ENCODE data around the gene PXDN.
A peak's percentile ranks its signal among the peaks of the same experiment; 100 is the strongest.

PXDN gene

DNA sequence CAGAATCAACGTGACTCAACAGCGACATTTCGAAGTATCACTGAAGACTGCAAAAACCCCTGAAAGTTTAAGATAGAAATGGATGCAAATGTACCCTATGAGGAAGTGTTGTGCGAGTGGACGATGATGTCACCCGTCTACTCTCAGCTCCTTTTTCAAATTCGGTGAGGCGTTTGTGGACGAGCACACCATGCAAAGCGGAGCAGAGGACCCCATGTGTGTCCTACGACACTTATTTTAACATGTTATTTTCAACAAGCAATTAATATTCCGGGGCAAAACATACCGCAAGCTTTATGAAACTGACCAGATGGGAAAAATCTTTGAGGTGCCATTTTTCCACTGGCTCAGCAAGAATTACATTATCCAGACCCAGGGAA lies 2.0 kb downstream of the PXDN start:
- peaks cover 44% of the 10 kb centered on the region for H3K79me2 ChIP-seq (ENCODE audit: control insufficient read depth, insufficient read depth, low read length)
- no peaks in the 10 kb centered on the region for H3K27me3 ChIP-seq (ENCODE audit: insufficient read depth, low read length, poor library complexity)
- no peak for DNase-seq
- H3K36me3 ChIP-seq (ENCODE audit: control insufficient read depth, insufficient read depth, low read length) = no peaks in the 10 kb centered on the region
- peak overlapping the region; percentile 78 for H3K56ac ChIP-seq (ENCODE audit: low read length)
- no peak overlapping the region for H3K4me3 ChIP-seq (ENCODE audit: low read length)
- peaks cover 9% of the 10 kb centered on the region for H3K4me1 ChIP-seq (ENCODE audit: control insufficient read depth, low read depth, low read length)
- no peak overlapping the region for H4K8ac ChIP-seq (ENCODE audit: low read depth, low read length)
- H2BK15ac ChIP-seq (replicated peaks; ENCODE audit: low read depth) = no peak overlapping the region
- no CpG with 5 or more reads among the region's 13 CpGs for WGBS (ENCODE audit: extremely low coverage, insufficient coverage, low lambda C conversion rate)
- H2BK120ac ChIP-seq (ENCODE audit: low read depth, low read length) = no peak overlapping the region
- H3K79me1 ChIP-seq (ENCODE audit: low read length) = peaks cover 19% of the 10 kb centered on the region
- H3K23ac ChIP-seq (ENCODE audit: low read length) = no peak overlapping the region
- H3K9ac ChIP-seq (ENCODE audit: low read length) = peak overlapping the region; percentile 85
- H3K4ac ChIP-seq (ENCODE audit: low read depth, low read length) = no peak overlapping the region
- H2AK5ac ChIP-seq (ENCODE audit: low read length) = no peak overlapping the region
- peak overlapping the region; percentile 95 for H3K27ac ChIP-seq (ENCODE audit: low read depth, low read length)
- H3K18ac ChIP-seq (ENCODE audit: low read length) = peak overlapping the region; percentile 61
- H2BK5ac ChIP-seq (ENCODE audit: low read length) = no peak overlapping the region
- H3K4me2 ChIP-seq (ENCODE audit: low read length) = peak overlapping the region; percentile 91
- H4K5ac ChIP-seq (ENCODE audit: low read length) = no peak overlapping the region

DNA sequence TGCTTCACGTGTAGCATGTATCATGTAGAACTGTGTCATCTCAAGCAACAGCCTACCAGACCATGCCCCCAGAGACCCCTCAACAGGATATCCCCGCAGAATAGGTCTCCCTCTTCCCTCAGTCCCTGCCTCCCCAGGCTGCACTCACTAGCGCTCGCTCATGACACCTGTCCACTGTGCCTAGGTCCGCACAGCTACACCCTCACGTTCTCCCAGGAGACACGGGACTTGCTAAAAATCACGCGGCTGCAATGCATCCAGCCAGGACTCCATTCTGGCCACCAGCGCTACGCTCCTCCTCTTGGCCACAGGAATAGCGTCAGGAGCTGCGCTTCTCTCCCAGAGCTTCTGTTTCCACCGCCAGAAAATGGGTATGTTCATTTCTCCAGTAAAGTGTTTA lies 2.5 kb downstream of the PXDN start:
- H3K27ac ChIP-seq (ENCODE audit: low read depth, low read length) = no peak overlapping the region
- peaks cover 47% of the 10 kb centered on the region for H3K79me2 ChIP-seq (ENCODE audit: control insufficient read depth, insufficient read depth, low read length)
- peak overlapping the region; percentile 62 for H3K56ac ChIP-seq (ENCODE audit: low read length)
- no CpG with 5 or more reads among the region's 14 CpGs for WGBS (ENCODE audit: extremely low coverage, insufficient coverage, low lambda C conversion rate)
- H4K5ac ChIP-seq (ENCODE audit: low read length) = no peak overlapping the region
- H3K4me1 ChIP-seq (ENCODE audit: control insufficient read depth, low read depth, low read length) = peaks cover 9% of the 10 kb centered on the region
- H3K27me3 ChIP-seq (ENCODE audit: insufficient read depth, low read length, poor library complexity) = no peaks in the 10 kb centered on the region
- H2BK5ac ChIP-seq (ENCODE audit: low read length) = no peak overlapping the region
- no peak overlapping the region for H3K18ac ChIP-seq (ENCODE audit: low read length)
- H3K79me1 ChIP-seq (ENCODE audit: low read length) = peaks cover 22% of the 10 kb centered on the region
- no peak overlapping the region for H3K4me3 ChIP-seq (ENCODE audit: low read length)
- no peak overlapping the region for H2AK5ac ChIP-seq (ENCODE audit: low read length)
- H4K8ac ChIP-seq (ENCODE audit: low read depth, low read length) = no peak overlapping the region
- no peak overlapping the region for H2BK15ac ChIP-seq (replicated peaks; ENCODE audit: low read depth)
- H3K23ac ChIP-seq (ENCODE audit: low read length) = peak overlapping the region; percentile 56
- no peak for DNase-seq
- peak overlapping the region; percentile 85 for H3K9ac ChIP-seq (ENCODE audit: low read length)
- no peak overlapping the region for H2BK120ac ChIP-seq (ENCODE audit: low read depth, low read length)
- H3K36me3 ChIP-seq (ENCODE audit: control insufficient read depth, insufficient read depth, low read length) = no peaks in the 10 kb centered on the region
- no peak overlapping the region for H3K4me2 ChIP-seq (ENCODE audit: low read length)
- H3K4ac ChIP-seq (ENCODE audit: low read depth, low read length) = no peak overlapping the region

DNA sequence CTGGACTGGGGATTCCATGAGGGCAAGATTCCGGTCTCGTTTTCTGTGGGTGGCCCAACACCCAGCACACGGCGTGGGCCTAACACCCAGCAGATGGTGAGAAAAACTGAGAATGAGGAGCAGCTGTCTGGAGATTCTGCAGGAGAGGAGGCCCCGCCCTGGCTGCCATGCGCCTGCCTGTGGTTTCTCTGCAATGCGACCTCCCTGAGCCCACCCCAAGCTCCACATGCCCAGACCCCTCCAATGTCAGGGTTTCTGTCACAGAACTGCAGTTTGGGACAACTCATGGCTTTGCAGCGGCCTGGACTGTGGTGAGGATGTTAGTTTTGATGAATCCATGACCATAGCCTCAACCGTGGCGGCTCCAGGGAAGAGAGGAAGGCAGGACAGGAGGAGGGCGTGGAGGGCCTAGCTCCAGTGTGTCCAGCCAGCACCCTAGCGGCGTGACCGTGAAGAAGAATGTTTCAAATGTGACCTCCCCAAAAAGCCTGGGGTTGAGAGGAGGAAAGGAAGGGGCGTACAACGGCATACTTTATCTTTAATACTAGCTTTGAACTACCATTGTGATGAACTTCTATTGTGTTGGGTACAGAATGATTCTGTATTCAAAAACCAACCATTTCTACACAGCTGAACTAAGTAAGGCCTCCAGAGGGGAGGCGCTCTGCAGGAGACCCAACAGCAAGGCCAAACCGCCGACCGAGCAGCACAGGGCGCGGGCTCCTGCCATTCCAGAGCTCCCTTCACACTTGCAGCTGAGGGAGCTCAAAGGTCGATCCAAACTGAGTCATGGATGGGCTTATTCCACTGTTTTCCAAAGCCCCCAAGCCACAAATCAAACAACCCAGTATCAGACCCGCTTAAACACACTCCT lies 3.4 kb downstream of the PXDN start:
- H3K4me2 ChIP-seq (ENCODE audit: low read length) = no peak overlapping the region
- peak overlapping the region; percentile 60 for H3K56ac ChIP-seq (ENCODE audit: low read length)
- H3K27me3 ChIP-seq (ENCODE audit: insufficient read depth, low read length, poor library complexity) = no peaks in the 10 kb centered on the region
- no peak overlapping the region for H3K9ac ChIP-seq (ENCODE audit: low read length)
- peaks cover 9% of the 10 kb centered on the region for H3K4me1 ChIP-seq (ENCODE audit: control insufficient read depth, low read depth, low read length)
- H3K4ac ChIP-seq (ENCODE audit: low read depth, low read length) = no peak overlapping the region
- H4K5ac ChIP-seq (ENCODE audit: low read length) = no peak overlapping the region
- peaks cover 23% of the 10 kb centered on the region for H3K79me1 ChIP-seq (ENCODE audit: low read length)
- H3K18ac ChIP-seq (ENCODE audit: low read length) = no peak overlapping the region
- no peak overlapping the region for H2BK15ac ChIP-seq (replicated peaks; ENCODE audit: low read depth)
- H3K4me3 ChIP-seq (ENCODE audit: low read length) = no peak overlapping the region
- no CpG with 5 or more reads among the region's 24 CpGs for WGBS (ENCODE audit: extremely low coverage, insufficient coverage, low lambda C conversion rate)
- no peak overlapping the region for H4K8ac ChIP-seq (ENCODE audit: low read depth, low read length)
- H3K27ac ChIP-seq (ENCODE audit: low read depth, low read length) = no peak overlapping the region
- no peak overlapping the region for H2BK120ac ChIP-seq (ENCODE audit: low read depth, low read length)
- H3K36me3 ChIP-seq (ENCODE audit: control insufficient read depth, insufficient read depth, low read length) = no peaks in the 10 kb centered on the region
- H2AK5ac ChIP-seq (ENCODE audit: low read length) = peak overlapping the region; percentile 58
- no peak overlapping the region for H2BK5ac ChIP-seq (ENCODE audit: low read length)
- peak overlapping the region; percentile 57 for H3K23ac ChIP-seq (ENCODE audit: low read length)
- H3K79me2 ChIP-seq (ENCODE audit: control insufficient read depth, insufficient read depth, low read length) = peaks cover 49% of the 10 kb centered on the region
- DNase-seq = no peak

DNA sequence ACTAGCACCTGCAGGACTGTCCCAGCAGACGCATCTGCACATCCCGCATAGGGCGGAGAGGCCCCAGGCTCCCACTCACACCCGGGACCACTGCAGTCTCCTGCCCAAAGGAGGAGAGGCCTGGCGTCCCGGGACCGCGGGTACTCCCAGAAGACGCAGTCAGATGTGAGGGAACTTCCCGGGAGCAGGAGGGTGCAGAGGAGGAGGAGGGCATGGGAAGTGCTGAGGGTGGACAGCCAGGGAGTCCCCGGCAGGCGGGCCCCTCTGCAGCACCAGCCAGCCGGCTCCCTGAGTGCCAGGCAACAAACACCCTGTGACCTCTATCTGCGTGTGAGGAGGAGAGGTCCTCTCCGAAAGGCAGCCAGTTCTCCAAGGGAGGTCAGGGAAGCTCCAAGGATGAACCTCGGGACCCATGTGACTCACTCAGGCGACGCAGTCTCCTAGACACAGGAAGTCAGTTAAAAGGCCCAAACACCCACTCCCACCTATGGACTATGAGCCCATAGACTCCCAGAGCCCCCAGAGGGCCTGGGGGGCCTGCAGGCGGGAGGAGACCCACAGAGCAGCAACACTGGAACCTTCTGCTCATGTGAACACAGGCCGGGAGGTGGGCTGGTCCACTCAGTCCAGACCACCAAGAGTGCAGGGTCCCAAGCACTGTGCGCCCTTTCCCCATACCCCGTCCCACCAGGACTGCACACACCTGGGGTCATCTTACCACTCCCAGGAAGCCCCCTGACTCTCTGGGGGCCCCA lies 4.2 kb downstream of the PXDN start:
- Histone ChIP-seq H3K27me3 (ENCODE audit: insufficient read depth, low read length, poor library complexity) (no peaks in the 10 kb centered on the region), H3K4me3 (ENCODE audit: low read length) (no peak overlapping the region), H3K56ac (ENCODE audit: low read length) (no peak overlapping the region), H4K5ac (ENCODE audit: low read length) (no peak overlapping the region), H3K36me3 (ENCODE audit: control insufficient read depth, insufficient read depth, low read length) (no peaks in the 10 kb centered on the region), H3K79me1 (ENCODE audit: low read length) (peaks cover 28% of the 10 kb centered on the region), H3K27ac (ENCODE audit: low read depth, low read length) (no peak overlapping the region), H2BK120ac (ENCODE audit: low read depth, low read length) (no peak overlapping the region), H3K18ac (ENCODE audit: low read length) (no peak overlapping the region), H3K4me2 (ENCODE audit: low read length) (no peak overlapping the region), H3K79me2 (ENCODE audit: control insufficient read depth, insufficient read depth, low read length) (peaks cover 54% of the 10 kb centered on the region), H3K4me1 (ENCODE audit: control insufficient read depth, low read depth, low read length) (peaks cover 9% of the 10 kb centered on the region), H3K4ac (ENCODE audit: low read depth, low read length) (no peak overlapping the region), H2BK15ac (replicated peaks; ENCODE audit: low read depth) (no peak overlapping the region), H4K8ac (ENCODE audit: low read depth, low read length) (no peak overlapping the region), H2BK5ac (ENCODE audit: low read length) (no peak overlapping the region), H2AK5ac (ENCODE audit: low read length) (no peak overlapping the region), H3K23ac (ENCODE audit: low read length) (no peak overlapping the region), H3K9ac (ENCODE audit: low read length) (no peak overlapping the region)
- no CpG with 5 or more reads among the region's 22 CpGs for WGBS (ENCODE audit: extremely low coverage, insufficient coverage, low lambda C conversion rate)
- DNase-seq = no peak

DNA sequence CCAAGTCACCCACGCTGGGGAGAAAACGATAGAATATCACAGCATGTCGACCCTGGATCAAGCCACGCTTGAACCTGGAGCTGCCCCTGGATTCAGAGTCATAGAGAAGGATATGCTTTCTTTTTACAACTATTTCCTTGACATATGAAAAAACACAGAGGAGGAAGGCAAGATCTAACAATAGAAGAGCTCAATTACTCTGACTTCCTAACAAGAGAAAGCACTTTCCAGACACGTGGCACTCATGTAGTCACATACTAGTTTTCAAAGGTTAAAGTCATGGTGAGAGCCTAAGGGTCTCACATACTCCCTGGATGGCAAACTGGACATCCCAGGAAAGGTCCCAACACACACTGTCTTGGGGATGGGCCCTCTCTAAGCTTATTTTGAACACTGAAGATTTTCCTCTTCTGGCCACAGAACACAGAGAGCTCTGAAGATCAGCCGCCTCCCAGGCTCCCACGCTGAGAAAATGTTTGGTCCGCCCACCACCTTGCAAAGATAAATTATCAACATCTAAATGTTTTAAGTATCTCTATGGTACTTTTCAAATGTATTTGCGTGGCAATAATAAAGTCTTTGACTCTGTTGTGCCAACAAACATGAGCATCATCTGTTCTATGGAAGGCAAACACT lies 4.9 kb downstream of the PXDN start:
- no peak overlapping the region for H3K9ac ChIP-seq (ENCODE audit: low read length)
- no peak overlapping the region for H3K4ac ChIP-seq (ENCODE audit: low read depth, low read length)
- no peak overlapping the region for H2AK5ac ChIP-seq (ENCODE audit: low read length)
- WGBS (ENCODE audit: extremely low coverage, insufficient coverage, low lambda C conversion rate) = no CpG with 5 or more reads among the region's 9 CpGs
- H4K8ac ChIP-seq (ENCODE audit: low read depth, low read length) = no peak overlapping the region
- no peak overlapping the region for H3K56ac ChIP-seq (ENCODE audit: low read length)
- peaks cover 9% of the 10 kb centered on the region for H3K4me1 ChIP-seq (ENCODE audit: control insufficient read depth, low read depth, low read length)
- H3K27ac ChIP-seq (ENCODE audit: low read depth, low read length) = no peak overlapping the region
- H2BK120ac ChIP-seq (ENCODE audit: low read depth, low read length) = no peak overlapping the region
- H3K79me2 ChIP-seq (ENCODE audit: control insufficient read depth, insufficient read depth, low read length) = peaks cover 56% of the 10 kb centered on the region
- H3K36me3 ChIP-seq (ENCODE audit: control insufficient read depth, insufficient read depth, low read length) = no peaks in the 10 kb centered on the region
- H3K4me3 ChIP-seq (ENCODE audit: low read length) = no peak overlapping the region
- H3K18ac ChIP-seq (ENCODE audit: low read length) = no peak overlapping the region
- peaks cover 31% of the 10 kb centered on the region for H3K79me1 ChIP-seq (ENCODE audit: low read length)
- H3K23ac ChIP-seq (ENCODE audit: low read length) = no peak overlapping the region
- H4K5ac ChIP-seq (ENCODE audit: low read length) = no peak overlapping the region
- H3K27me3 ChIP-seq (ENCODE audit: insufficient read depth, low read length, poor library complexity) = no peaks in the 10 kb centered on the region
- H2BK15ac ChIP-seq (replicated peaks; ENCODE audit: low read depth) = no peak overlapping the region
- no peak for DNase-seq
- H3K4me2 ChIP-seq (ENCODE audit: low read length) = no peak overlapping the region
- H2BK5ac ChIP-seq (ENCODE audit: low read length) = no peak overlapping the region

Data from mesendoderm (in vitro differentiated cells).